HEK293T (cell line): ENCODE data around the gene WDR11.

Experiments
- ELF4 ChIP-seq: fragments of 450-650 bp; IDR thresholded peaks from 2 replicates; pipeline ENCODE4 v1.6.1; 2017; ENCODE audit warnings: antibody characterized with exemption
- FOXA1 ChIP-seq: fragments of 450-650 bp; IDR thresholded peaks from 2 replicates; pipeline ENCODE4 v1.6.1; 2016; ENCODE audit warnings: mild to moderate bottlenecking
- FOXK2 ChIP-seq: fragments of 450-650 bp; IDR thresholded peaks from 2 replicates; pipeline ENCODE4 v1.6.1; 2016; ENCODE audit warnings: mild to moderate bottlenecking
- FOXM1 ChIP-seq: fragments of 450-650 bp; IDR thresholded peaks from 2 replicates; pipeline ENCODE4 v1.6.1; 2017; ENCODE audit warnings: mild to moderate bottlenecking, borderline replicate concordance
- NFRKB ChIP-seq: fragments of 450-650 bp; IDR thresholded peaks from 2 replicates; pipeline ENCODE4 v1.6.1; 2016; ENCODE audit warnings: mild to moderate bottlenecking, moderate library complexity
- SP1 ChIP-seq: fragments of 450-650 bp; IDR thresholded peaks from 2 replicates; pipeline ENCODE4 v1.6.1; 2017
- SUZ12 ChIP-seq: fragments of 450-650 bp; IDR thresholded peaks from 2 replicates; pipeline ENCODE4 v1.6.1; 2016; ENCODE audit warnings: mild to moderate bottlenecking
- TARDBP ChIP-seq: fragments of 450-650 bp; IDR thresholded peaks from 2 replicates; pipeline ENCODE4 v1.6.1; 2016
- ZNF384 ChIP-seq: fragments of 450-650 bp; IDR thresholded peaks from 2 replicates; pipeline ENCODE4 v1.6.1; 2016
- TF ChIP-seq, protein P1 (sequence below): fragments of 450-650 bp; IDR thresholded peaks from 2 replicates; pipeline ENCODE4 v1.6.1; 2016

DNA sequence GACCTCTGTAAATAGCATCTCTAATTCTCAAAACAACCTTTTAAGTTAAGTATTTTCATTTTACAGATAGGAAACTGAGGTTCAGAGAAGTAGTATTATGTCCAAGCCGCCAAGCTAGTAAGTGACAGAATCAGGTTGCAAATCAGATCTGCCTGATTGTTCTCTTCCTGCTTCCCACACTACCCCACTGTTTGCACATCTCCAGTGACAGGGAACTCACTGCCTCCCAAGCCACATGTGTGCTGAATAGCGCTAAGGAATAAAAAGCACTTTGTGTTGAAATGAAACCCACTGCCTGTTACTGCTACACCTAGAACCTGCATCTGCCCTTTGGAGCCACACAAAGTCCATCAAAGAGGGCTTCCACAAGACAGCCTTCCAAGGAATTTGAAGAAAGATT is 45.1 kb upstream of the WDR11 start:
- TF ChIP-seq NFRKB (no peak), FOXM1 (no peak), FOXA1 (no peak), ZNF384 (no peak), FOXK2 (no peak), ELF4 (no peak), TARDBP (no peak), SP1 (no peak), SUZ12 (no peak)
- TF ChIP-seq, protein P1, sequence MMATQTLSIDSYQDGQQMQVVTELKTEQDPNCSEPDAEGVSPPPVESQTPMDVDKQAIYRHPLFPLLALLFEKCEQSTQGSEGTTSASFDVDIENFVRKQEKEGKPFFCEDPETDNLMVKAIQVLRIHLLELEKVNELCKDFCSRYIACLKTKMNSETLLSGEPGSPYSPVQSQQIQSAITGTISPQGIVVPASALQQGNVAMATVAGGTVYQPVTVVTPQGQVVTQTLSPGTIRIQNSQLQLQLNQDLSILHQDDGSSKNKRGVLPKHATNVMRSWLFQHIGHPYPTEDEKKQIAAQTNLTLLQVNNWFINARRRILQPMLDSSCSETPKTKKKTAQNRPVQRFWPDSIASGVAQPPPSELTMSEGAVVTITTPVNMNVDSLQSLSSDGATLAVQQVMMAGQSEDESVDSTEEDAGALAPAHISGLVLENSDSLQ = no peak
